ENCODE results near the gene STAT5B. TPM values are rescaled to one million over a fixed set of nuclear protein-coding genes. Genes with fewer than 3 reads are reported as not detected.
"Not testable (repeated sequence)": the region's sequence is repeated elsewhere in the genome, so short reads cannot be mapped to it uniquely, and the experiment has no call there.

Gene STAT5B
- total RNA-seq, 1 donor from 2014 or later, result 48.5 TPM

DNA sequence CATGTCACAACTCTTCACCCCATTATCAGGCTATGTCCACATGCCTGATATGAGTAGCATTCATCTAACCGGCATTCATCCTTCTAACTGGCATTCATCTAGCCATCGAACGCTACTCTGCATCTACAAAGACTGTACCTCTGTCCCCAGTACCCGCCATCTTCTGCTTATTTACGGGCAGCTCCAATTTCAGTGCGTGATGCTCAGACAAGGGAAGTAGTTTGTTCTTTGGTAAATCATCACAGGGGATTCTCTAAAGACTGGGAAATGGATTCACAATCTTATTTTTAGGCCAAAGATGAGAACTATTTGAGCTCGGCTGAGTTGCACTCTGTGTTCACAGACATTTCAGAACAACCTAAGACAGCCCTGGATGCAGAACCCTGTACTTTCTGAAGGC is 39.4 kb downstream of the STAT5B start:
- no peak for DNase-seq (ENCODE audit: low read depth, low spot score)

DNA sequence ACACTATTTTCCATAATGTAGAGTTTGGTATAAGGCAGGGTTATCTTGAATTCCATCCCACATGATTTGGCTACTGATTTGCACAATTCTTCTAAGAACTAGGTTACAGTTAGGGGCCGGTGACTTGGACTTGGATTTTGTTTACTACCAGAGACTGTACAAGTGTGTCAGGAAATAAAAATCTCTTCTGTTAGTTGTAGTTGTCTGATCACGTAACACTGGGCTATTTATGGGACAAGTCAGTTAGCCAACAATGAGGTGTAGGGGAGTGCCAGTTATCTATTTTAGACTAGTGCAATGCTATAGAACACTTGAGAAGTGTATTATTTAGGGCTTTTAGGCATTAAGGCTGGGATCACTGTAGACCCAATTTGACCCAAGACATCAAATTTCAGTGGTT is 42.2 kb downstream of the STAT5B start:
- DNase-seq (ENCODE audit: low read depth, low spot score), result no peak

DNA sequence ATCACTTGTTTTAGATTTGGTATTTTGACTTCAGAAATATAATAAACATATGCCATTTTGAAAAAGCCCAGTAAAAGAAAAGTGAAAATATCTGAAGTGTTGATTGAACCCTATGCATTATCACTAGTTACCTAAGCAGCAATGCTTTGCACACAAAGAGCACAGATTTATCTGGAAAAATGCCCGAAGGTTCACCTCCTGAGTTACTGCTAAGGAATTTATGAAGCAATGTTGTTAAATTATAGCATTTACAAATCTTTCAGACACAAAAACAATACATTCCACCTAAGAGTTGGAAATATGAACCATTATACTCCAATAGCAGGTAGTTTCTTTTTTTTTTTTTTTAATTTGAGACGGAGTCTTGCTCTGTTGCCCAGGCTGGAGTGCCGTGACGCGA is 43.0 kb downstream of the STAT5B start:
- no peak for DNase-seq (ENCODE audit: low read depth, low spot score)

DNA sequence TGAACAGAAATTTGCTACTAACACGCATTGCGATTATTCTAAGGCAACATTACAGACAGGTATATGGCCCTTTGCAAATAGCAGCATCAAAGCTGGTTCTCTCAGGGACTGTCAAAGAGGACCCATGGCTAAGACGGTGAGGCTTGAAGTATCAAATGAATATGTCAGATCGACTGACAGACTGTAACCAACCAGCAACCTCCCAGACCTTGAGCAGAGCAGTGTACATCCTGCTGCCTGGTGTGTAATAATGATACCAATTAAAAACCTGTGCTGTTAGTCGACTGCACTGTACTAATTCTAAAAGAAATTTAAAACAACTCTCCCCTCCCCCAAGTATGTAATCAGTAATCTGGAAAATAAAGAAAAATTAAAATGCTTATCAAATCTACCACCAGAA is 46.0 kb downstream of the STAT5B start:
- DNase-seq (ENCODE audit: low read depth, low spot score), result no peak

DNA sequence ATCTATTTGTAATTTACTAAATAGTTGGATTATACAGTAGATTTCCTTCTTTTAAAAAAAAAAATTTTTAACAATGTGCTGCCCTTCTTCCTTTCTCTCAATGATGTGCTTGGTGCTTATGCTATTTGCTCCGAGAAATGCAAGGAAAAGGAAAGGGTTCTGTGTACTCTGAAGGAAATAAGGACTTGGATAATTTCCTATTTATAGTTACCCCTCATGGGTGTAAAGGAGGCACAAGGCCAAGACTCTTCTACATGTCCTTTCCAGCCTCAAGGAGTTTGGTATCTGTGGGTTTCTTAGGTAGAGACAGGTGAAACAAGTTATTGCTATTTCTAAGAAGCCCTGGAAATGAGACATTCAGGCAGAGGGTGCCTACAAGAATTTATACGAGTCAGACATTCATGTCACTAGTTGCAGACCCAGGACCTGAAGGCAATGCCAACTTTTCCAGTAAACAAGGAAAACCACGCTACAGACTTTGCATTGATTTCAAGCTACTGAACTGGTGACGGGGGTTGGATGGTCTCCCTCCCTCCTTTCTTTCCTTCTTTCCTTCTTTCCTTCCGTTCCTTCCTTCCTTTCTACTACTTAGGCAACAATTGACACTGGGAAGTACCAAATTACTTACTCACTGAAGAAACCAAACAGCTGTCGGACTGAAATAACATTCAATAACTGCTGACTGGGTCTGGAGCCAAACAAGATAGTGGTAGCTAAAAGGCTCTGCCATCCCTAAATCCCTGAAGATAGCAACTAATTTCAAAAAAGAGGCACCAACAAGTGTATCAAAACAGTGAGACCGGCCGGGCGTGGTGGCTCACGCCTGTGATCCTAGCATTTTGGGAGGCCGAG is 48.1 kb downstream of the STAT5B start:
- no peak for DNase-seq (ENCODE audit: low read depth, low spot score)

DNA sequence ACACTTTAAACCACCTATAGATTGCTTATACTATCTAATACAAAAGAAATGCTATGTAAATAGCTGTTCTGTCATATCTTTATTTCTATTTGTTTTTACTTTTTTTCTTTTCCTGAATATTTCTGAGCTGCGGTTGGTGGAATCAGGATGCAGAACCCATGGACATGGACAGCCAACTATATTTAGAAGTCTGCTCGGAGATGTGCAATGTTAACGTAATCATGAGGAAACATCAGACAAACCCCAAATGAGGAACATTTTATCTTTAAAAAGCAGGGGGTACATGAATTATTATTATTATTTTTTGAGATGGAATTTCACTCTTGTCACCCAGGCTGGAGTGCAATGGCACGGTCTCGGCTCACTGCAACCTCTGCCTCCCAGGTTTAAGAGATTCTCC is 50.5 kb downstream of the STAT5B start:
- DNase-seq (ENCODE audit: low read depth, low spot score), result no peak

DNA sequence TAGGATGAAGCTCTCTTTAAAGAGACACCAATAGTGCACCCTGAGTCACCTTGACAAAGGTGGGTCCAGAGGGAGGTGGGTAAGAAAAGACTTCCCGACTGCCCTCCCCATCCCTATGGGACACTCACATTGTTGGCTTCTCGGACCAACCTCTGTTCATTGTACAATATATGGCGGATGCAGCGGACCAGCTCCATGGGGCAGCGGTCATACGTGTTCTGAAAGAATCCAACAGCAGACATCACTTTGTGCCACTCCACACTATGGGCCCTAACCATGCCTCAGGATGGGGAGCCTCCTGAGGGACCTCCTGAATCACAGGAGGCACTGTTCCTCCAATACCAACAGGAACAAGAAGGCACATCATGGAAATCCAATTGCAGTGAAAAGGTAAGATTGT is 51.5 kb downstream of the STAT5B start:
- DNase-seq (ENCODE audit: low read depth, low spot score), result no peak

DNA sequence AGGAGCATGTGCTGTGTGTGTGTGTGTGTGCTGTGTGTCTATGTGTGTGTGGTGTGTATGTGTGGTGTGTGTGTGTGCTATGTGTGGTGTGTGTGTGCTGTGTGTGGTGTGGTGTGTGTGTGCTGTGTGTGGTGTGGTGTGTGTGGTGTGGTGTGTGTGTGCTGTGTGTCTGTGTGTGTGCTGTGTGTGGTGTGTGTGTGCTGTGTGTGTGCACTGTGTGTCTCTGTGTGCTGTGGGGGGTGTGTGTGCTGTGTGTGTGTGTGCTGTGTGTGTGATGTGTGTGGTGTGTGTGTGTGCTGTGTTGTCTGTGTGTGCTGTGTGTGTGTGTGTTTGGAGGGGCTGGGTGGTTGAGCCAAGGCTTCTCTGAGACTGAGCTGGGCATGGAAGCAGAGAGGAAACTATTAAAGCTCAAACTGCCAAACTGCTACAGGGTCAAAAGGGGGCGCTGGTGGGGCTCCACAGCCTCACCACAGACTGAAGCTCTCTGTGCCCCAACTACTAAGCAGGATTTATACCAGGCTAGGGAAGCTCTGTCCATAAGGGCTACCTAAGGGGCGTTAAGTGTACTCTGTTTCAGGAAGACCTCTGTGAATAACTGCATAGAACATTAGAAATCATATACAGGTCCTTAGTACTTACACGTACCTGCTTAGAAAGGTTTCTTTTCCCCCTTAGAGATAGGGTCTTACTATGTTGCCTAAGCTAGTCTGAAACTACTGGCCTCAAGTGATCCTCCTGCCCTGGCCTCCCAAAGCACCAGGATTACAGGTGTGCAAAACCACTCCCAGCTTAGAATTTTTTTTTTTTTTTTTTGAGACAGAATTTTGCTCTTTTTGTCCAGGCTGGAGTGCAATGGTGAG is 54.1 kb downstream of the STAT5B start:
- peak; percentile 33 for DNase-seq (ENCODE audit: low read depth, low spot score)

DNA sequence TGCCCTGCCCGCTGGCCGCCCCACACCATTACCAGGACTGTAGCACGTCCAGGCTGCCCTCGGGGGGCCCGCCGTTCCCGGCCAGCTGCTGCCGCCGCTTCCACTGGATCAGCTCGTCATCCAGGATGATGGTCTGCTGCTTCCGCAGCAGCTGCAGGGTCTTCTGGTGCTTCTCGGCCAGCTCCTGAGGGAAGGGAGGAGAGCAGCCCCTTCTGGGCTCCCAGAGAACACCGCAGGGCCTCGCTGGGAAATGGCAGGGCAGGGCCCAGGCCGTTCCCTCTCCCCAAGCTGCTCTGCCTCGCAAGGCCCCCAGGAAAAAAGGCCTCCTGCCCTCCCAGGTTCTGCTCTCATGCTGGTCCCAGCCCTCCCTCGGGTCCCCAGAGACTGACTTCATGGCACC is 56.9 kb downstream of the STAT5B start:
- DNase-seq (ENCODE audit: low read depth, low spot score), result not testable (repeated sequence)

DNA sequence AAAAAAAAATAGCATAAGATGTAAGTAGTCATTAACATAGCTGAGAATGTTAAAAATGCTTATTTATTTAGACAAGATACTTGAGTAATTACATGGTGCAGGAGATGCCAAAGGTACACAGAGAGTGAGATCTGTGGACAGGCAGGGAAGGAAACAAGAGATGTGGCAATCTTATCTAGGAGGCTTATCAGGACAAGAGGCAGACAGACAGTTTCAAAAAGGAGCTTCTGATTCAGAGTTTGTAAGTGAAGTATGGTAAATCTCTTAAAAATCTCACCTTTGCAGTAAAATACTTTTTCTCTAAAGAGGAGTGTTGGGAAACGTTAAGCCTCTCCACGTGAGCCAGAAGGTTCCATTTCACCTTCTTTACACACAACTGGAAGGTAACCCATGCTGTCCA is 62.0 kb downstream of the STAT5B start:
- no peak for DNase-seq (ENCODE audit: low read depth, low spot score)

DNA sequence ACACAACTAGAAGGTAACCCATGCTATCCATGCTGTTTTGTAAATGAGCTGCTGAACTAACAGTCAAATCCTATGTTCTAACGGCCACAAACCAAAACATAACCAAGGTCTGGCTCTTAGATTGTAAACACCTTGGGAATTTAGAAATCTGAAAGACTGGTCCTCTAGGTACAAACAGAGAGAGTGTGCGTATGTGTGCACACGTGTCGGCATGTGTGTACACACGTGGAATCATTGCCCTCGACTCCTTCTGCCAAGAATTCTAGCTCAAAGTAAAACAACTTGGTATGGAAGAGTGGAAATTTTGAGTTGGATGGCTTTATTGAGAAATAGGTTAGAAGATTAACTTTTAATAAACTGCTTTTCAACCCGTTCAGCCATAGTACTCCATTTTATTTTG is 63.8 kb downstream of the STAT5B start:
- DNase-seq (ENCODE audit: low read depth, low spot score), result no peak

DNA sequence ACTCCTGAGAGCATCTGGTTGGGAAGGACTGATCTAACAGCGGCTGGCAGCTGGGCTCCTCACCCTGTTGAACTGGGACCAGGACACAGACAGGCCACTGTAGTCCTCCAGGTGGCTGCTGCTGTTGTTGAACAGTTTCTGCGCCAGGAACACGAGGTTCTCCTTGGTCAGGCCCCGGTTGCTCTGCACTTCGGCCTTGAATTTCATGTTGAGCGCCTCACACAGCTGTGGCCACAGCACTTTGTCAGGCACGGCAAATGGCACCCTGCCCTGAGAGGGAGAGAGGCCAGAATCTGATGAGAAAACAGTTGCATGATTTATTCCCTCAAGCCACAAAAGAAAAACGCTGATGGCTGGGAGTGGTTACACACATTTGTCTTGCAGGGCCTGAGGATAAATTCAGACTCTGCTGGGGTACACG is 64.3 kb downstream of the STAT5B start:
- not testable (repeated sequence) for DNase-seq (ENCODE audit: low read depth, low spot score)

DNA sequence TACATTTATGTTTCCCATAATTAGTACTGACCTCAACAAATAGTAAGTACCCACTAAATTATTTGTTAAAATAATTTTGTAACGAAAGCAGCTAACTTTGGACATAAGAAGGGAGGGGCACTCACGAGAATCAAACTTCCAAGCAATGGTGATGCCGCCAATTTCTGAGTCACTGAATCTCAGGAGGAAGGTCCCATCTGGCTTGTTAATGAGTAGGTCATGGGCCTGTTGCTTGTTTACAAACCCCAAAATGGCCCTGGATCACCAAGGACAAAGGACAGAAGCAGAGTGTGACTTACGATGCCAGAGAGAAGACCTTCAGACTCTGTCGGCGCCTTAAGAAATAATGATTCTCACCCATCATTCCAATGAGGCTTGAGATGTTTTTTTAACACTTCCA is 66.1 kb downstream of the STAT5B start:
- DNase-seq (ENCODE audit: low read depth, low spot score), result no peak

DNA sequence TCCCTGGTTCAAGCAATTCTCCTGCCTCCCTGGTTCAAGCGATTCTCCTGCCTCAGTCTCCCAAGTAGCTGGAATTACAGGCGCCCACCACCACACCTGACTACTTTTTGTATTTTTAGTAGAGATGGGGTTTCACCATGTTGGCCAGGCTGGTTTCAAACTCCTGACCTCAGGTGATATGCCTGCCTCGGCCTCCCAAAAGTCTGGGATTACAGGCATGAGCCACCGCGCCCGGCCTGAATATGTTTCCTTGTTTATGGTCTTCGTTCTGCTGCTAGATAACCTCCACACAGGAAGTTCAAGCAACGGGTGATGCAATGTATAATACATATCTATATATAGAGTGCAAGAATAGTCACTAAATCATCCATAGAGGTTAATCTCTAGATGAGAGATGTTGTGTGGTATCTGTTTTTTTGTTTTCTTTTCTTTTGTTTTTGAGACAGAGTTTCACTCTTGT is 70.0 kb downstream of the STAT5B start:
- DNase-seq (ENCODE audit: low read depth, low spot score), result not testable (repeated sequence)

DNA sequence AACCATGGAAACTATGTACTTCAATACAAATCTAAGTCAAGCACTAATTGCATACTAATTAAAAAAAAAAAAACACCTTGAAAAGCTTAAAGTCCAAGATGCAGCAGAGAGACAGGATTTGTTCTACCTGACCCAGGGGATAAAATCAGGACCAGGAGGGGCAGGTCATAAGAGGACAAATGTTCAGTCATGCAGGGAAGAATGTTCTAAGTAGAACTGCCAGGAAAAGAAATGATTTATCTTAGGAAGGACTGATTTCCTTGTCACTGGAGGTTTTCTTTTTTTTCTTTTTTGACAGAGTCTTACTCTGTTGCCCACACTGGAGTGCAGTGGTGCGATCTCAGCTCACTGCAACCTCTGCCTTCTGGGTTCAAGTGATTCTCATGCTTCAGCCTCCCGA is 72.8 kb downstream of the STAT5B start:
- no peak for DNase-seq (ENCODE audit: low read depth, low spot score)

DNA sequence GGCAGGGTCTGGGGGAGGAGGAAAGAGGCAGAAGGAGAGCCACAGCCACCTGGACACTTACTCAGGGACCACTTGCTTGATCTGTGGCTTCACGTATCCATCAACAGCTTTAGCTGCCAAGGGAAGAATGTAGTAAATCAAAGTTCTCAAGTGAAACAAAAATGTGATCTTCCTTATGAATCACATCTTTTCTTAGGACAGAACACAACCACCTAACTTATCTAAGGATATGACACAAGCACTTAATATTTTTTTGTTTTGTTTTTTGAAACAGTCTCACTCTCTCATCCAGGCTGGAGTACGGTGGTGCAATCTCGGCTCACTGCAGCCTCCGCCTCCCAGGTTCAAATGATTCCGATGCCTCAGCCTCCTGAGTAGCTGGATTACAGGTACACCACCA is 73.5 kb downstream of the STAT5B start:
- DNase-seq (ENCODE audit: low read depth, low spot score), result no peak

DNA sequence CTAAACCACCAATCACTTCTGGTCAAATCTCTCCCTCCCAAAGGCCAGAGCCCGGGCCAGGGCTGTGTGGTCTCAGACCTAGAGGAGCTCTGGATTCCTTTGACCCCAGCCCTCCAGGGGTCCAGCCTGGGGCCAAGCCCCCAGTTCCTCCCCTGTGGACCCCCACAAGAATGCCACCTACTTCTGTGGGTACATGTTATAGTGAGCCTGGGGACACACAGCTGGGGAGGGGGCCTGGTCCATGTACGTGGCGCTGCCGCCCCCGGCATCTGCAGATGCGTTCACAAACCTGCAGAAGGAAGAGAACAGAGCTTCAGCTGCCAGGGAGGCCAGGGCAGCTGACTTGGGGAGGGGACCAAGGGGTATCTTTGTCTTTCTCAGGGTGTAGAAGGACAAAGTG is 74.0 kb downstream of the STAT5B start:
- DNase-seq (ENCODE audit: low read depth, low spot score), result no peak

DNA sequence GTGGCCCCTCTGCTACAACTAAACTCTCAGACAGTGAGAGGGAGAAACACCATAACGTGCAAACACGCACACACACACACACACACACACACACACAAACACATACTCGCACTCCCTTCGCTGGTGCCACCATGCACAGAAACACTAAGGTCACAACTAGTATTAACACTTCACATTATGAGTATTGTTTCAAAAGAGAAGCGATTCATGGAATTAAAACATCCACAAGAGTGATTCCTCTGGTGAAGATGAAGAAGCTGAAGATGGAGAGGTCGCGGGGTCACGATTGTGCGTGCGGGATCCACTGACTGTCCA is 74.8 kb downstream of the STAT5B start:
- no peak for DNase-seq (ENCODE audit: low read depth, low spot score)

DNA sequence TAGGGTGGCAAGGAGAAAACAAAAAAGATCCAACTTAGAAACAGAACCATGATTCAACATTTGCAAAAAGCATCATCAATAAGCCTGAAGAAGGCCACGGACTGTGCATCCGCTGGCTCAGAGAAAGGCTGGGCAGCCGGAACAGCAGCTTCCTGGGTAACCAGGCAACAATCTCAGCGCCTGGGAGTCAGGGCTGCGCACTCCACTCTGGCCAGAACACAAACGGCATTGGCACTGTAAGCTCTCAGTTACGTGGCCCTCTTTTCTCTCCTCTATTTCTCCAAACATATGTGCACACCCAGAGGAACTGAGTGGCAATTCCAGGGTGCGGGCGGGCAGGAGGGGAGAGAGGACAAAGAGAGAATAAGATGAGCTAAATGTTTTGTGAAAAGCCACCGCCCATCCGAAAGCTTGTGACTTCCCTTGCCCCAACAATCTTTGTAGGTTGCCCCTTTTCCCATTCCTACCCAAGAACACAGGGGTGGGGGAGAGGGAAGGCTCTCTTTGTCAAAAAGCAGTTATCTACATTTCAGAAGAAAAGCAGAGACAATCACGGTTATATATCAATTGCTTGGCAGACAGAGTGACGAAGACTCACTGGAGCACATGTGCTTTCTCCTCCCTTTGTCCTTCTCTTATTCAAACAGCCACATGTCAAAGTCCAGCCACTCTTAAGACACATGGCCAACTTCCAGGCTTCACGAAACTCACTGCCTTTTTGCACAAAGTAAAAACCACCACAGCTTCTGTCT is 75.3 kb downstream of the STAT5B start:
- peak; percentile 15 for DNase-seq (ENCODE audit: low read depth, low spot score)

DNA sequence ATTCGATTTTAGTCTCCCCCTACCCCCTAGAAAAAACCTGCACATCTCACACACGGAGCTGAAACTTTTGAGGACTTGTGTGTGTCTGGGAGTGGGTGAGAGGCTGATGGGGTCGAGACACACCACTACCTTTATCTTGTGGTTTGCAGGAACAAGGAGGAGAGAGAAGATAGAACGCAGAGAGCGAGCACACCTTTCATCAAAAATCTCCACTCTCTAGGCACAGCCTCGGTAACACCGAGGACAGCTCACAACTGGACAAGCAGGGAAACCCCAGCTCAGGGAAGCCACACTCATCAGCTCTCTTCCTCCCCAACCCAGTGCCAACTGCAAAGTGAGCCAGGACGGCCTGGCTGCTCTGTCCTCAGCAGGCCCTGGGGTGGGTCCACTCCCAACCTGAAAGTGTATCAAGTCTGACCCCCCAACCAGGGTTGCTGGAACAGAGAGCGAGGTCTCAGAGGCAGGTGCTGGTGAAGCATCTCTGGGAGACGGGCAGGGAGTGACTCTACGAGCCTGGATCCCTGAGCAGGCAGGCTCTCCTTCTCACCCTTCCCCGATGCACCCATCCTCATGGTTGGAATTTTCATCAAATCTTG is 76.7 kb downstream of the STAT5B start:
- no peak for DNase-seq (ENCODE audit: low read depth, low spot score)

DNA sequence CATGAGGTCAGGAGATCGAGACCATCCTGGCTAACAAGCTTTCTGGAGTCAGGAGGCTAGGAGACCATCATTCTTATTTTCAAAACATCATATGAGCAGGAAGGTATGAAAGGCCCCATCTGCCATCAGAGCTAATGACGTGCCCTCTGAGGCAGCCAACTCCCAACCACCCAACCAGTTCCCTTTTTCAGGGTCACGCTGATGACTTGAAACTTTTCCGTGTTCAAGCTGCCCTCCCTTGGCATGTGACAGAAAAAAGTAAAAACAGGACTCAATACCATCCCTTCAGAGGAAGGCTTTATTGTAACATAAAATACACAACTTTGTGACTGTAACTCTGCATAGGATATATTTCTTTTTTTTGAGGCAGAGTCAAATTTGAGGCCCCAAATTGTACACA is 77.3 kb downstream of the STAT5B start:
- no peak for DNase-seq (ENCODE audit: low read depth, low spot score)
